EL (cell line): ENCODE results near the gene ATAD3A.
"Not testable (repeated sequence)": the region's sequence is repeated elsewhere in the genome, so short reads cannot be mapped to it uniquely, and the experiment has no call there.

Source experiments
- DNase-seq: peaks from one replicate; pipeline ENCODE4 v3.0.0-alpha.2; 2016

Gene ATAD3A

GRCh38 chr1:1524750-1525383, 12.9 kb downstream of the ATAD3A start:
- DNase-seq: not testable (repeated sequence)

GRCh38 chr1:1526476-1526875, 14.5 kb downstream of the ATAD3A start:
- DNase-seq: not testable (repeated sequence)

- no peak for DNase-seq
Measured at GRCh38 chr1:1527092-1527816, 15.3 kb downstream of the ATAD3A start.

- DNase-seq: no peak
Measured at GRCh38 chr1:1528301-1529267, 16.6 kb downstream of the ATAD3A start.

- DNase-seq: no peak
Measured at GRCh38 chr1:1529321-1529720, 17.4 kb downstream of the ATAD3A start.

GRCh38 chr1:1529936-1530335, 18.0 kb downstream of the ATAD3A start:
- no peak for DNase-seq

GRCh38 chr1:1531947-1532346, 20.0 kb downstream of the ATAD3A start:
- no peak for DNase-seq

GRCh38 chr1:1533176-1533893, 21.4 kb downstream of the ATAD3A start:
- not testable (repeated sequence) for DNase-seq

GRCh38 chr1:1533894-1534291, 21.9 kb downstream of the ATAD3A start:
- DNase-seq: not testable (repeated sequence)

- DNase-seq: no peak
Measured at GRCh38 chr1:1534401-1535154, 22.6 kb downstream of the ATAD3A start.

- DNase-seq: no peak
Measured at GRCh38 chr1:1535201-1536018, 23.4 kb downstream of the ATAD3A start.

GRCh38 chr1:1536019-1536937, 24.3 kb downstream of the ATAD3A start:
- DNase-seq: no peak

GRCh38 chr1:1536938-1537546, 25.1 kb downstream of the ATAD3A start:
- no peak for DNase-seq

- no peak for DNase-seq
Measured at GRCh38 chr1:1537626-1538250, 25.8 kb downstream of the ATAD3A start.

GRCh38 chr1:1538334-1538733, 26.4 kb downstream of the ATAD3A start:
- no peak for DNase-seq

GRCh38 chr1:1538989-1539309, 27.0 kb downstream of the ATAD3A start:
- no peak for DNase-seq

- DNase-seq: peak; percentile 43
Measured at GRCh38 chr1:1539310-1540089, 27.5 kb downstream of the ATAD3A start.

GRCh38 chr1:1540090-1540817, 28.3 kb downstream of the ATAD3A start, which contains the start of gene TMEM240:
TSS of gene TMEM240 (minus strand) at chr1:1540624. CDS start at chr1:1540346, 278 bp downstream.
- peak; percentile 80 for DNase-seq
